Mucosa of stomach (tissue), 1 donor: ENCODE measurements around the gene TRIM41.
"Not testable (repeated sequence)": the region's sequence is repeated elsewhere in the genome, so short reads cannot be mapped to it uniquely, and the experiment has no call there.

Source experiments
- H3K27me3 ChIP-seq: one replicate; pipeline ENCODE4 v1.7.0; 2013; ENCODE audit warnings: mild to moderate bottlenecking, low read length; ENCODE audit not compliant: control insufficient read depth, insufficient read depth
- H3K36me3 ChIP-seq: one replicate; pipeline ENCODE4 v1.7.0; 2013; ENCODE audit warnings: low read length; ENCODE audit not compliant: control insufficient read depth, insufficient read depth
- H3K4me1 ChIP-seq: one replicate; pipeline ENCODE4 v1.7.0; 2013; ENCODE audit warnings: mild to moderate bottlenecking, low read length; ENCODE audit not compliant: control insufficient read depth, insufficient read depth
- H3K4me3 ChIP-seq: one replicate; pipeline ENCODE4 v1.7.0; 2013; ENCODE audit warnings: low read length
- H3K9ac ChIP-seq: one replicate; pipeline ENCODE4 v1.7.0; 2013; ENCODE audit warnings: mild to moderate bottlenecking, low read length, moderate library complexity
- H3K9me3 ChIP-seq: one replicate; pipeline ENCODE4 v1.7.0; 2013; ENCODE audit warnings: mild to moderate bottlenecking, low read length, moderate library complexity; ENCODE audit not compliant: control insufficient read depth
- donor health status: Pancreatic carcinoma.

Gene TRIM41

GRCh38 chr5:181207214-181207959 lies 15.7 kb upstream of the TRIM41 start:
- H3K9ac ChIP-seq, result peak overlapping the region; percentile 40
- H3K27me3 ChIP-seq, result peaks cover 28% of the 10 kb centered on the region
- H3K4me3 ChIP-seq, result peak overlapping the region; percentile 46
- H3K36me3 ChIP-seq, result no peaks in the 10 kb centered on the region
- no peaks in the 10 kb centered on the region for H3K9me3 ChIP-seq
- H3K4me1 ChIP-seq, result peaks cover 30% of the 10 kb centered on the region

GRCh38 chr5:181207960-181208253 lies 15.2 kb upstream of the TRIM41 start:
- Histone ChIP-seq H3K36me3 (no peaks in the 10 kb centered on the region), H3K4me1 (peaks cover 26% of the 10 kb centered on the region), H3K9ac (no peak overlapping the region), H3K27me3 (peaks cover 28% of the 10 kb centered on the region), H3K4me3 (no peak overlapping the region), H3K9me3 (no peaks in the 10 kb centered on the region)

GRCh38 chr5:181209006-181209405 lies 14.1 kb upstream of the TRIM41 start:
- not testable (repeated sequence) for H3K9ac ChIP-seq, H3K36me3 ChIP-seq, H3K4me3 ChIP-seq, H3K9me3 ChIP-seq
- H3K4me1 ChIP-seq, result peaks cover 18% of the 10 kb centered on the region
- peaks cover 20% of the 10 kb centered on the region for H3K27me3 ChIP-seq

- Histone ChIP-seq H3K27me3 (peaks cover 13% of the 10 kb centered on the region), H3K4me1 (peaks cover 14% of the 10 kb centered on the region)
- H3K9ac ChIP-seq, H3K4me3 ChIP-seq, H3K9me3 ChIP-seq, H3K36me3 ChIP-seq: not testable (repeated sequence)
These were observed 12.9 kb upstream of the TRIM41 start for GRCh38 chr5:181210148-181210547.

- not testable (repeated sequence) for H3K4me1 ChIP-seq, H3K36me3 ChIP-seq, H3K4me3 ChIP-seq, H3K27me3 ChIP-seq, H3K9me3 ChIP-seq, H3K9ac ChIP-seq
These were observed 12.4 kb upstream of the TRIM41 start for GRCh38 chr5:181210698-181211097.

GRCh38 chr5:181211208-181211607 lies 11.9 kb upstream of the TRIM41 start:
- no peaks in the 10 kb centered on the region for H3K9me3 ChIP-seq
- H3K27me3 ChIP-seq, result peaks cover 2% of the 10 kb centered on the region
- no peak overlapping the region for H3K9ac ChIP-seq
- H3K36me3 ChIP-seq, result no peaks in the 10 kb centered on the region
- H3K4me1 ChIP-seq, result peaks cover 4% of the 10 kb centered on the region
- no peak overlapping the region for H3K4me3 ChIP-seq

- no peaks in the 10 kb centered on the region for H3K27me3 ChIP-seq
- no peaks in the 10 kb centered on the region for H3K4me1 ChIP-seq
These were observed 11.0 kb upstream of the TRIM41 start for GRCh38 chr5:181212080-181212479.

GRCh38 chr5:181212934-181213333 lies 10.1 kb upstream of the TRIM41 start:
- H3K36me3 ChIP-seq, result no peaks in the 10 kb centered on the region
- H3K4me1 ChIP-seq, result no peaks in the 10 kb centered on the region
- H3K4me3 ChIP-seq, result no peak overlapping the region
- H3K27me3 ChIP-seq, result no peaks in the 10 kb centered on the region
- H3K9me3 ChIP-seq, result no peaks in the 10 kb centered on the region
- H3K9ac ChIP-seq, result no peak overlapping the region

More at GRCh38 chr5:181212080-181212479, 11.0 kb upstream of the TRIM41 start:
- Histone ChIP-seq H3K4me3 (no peak overlapping the region), H3K9ac (no peak overlapping the region), H3K36me3 (no peaks in the 10 kb centered on the region), H3K9me3 (no peaks in the 10 kb centered on the region)

- not testable (repeated sequence) for H3K36me3 ChIP-seq, H3K27me3 ChIP-seq, H3K9ac ChIP-seq, H3K4me1 ChIP-seq, H3K4me3 ChIP-seq, H3K9me3 ChIP-seq
These were observed 8.8 kb upstream of the TRIM41 start for GRCh38 chr5:181214249-181214648.

- Histone ChIP-seq H3K4me1 (no peaks in the 10 kb centered on the region), H3K4me3 (no peak overlapping the region), H3K36me3 (no peaks in the 10 kb centered on the region), H3K9me3 (no peaks in the 10 kb centered on the region), H3K9ac (no peak overlapping the region), H3K27me3 (no peaks in the 10 kb centered on the region)
These were observed 6.8 kb upstream of the TRIM41 start for GRCh38 chr5:181215997-181216989.

- Histone ChIP-seq H3K9ac (peak overlapping the region; percentile 12), H3K36me3 (no peaks in the 10 kb centered on the region), H3K9me3 (no peaks in the 10 kb centered on the region), H3K4me3 (peak overlapping the region; percentile 7), H3K4me1 (peaks cover 6% of the 10 kb centered on the region), H3K27me3 (no peaks in the 10 kb centered on the region)
These were observed 5.8 kb upstream of the TRIM41 start for GRCh38 chr5:181217111-181217802.

- Histone ChIP-seq H3K27me3 (no peaks in the 10 kb centered on the region), H3K36me3 (no peaks in the 10 kb centered on the region), H3K9ac (peak overlapping the region; percentile 12), H3K4me1 (peaks cover 6% of the 10 kb centered on the region), H3K9me3 (no peaks in the 10 kb centered on the region), H3K4me3 (peak overlapping the region; percentile 7)
These were observed 5.3 kb upstream of the TRIM41 start for GRCh38 chr5:181217803-181218062.
